SU-DHL-6 (cell line): Measurements from ENCODE around the gene POC1B.

Source experiments
- CTCF ChIP-seq: fragments of 200-600 bp; sonication (generic); IDR thresholded peaks from one replicate; pipeline ENCODE4 v1.5.1; 2017; ENCODE audit warnings: antibody characterized with exemption, mild to moderate bottlenecking, low read length, moderate library complexity; ENCODE audit not compliant: insufficient read depth, poor library complexity, severe bottlenecking
- EZH2phosphoT487 ChIP-seq: fragments of 200-600 bp; sonication (generic), shearing (Covaris generic); conservative IDR thresholded peaks from 2 replicates; pipeline ENCODE4 v1.6.1; 2018; ENCODE audit warnings: mild to moderate bottlenecking, antibody characterized with exemption, low read length, moderate library complexity, mixed read lengths

GRCh38 chr12:89376844-89377243 lies 149.0 kb downstream of the POC1B start:
- TF ChIP-seq CTCF (no peak), EZH2phosphoT487 (no peak)
